Activated naive CD4-positive, alpha-beta T cell treated with Interleukin-2 at 50 U/mL for 16 hours (primary cell): ENCODE results near the gene FILIP1.

Experiments
- DNase-seq: peaks from one replicate; pipeline ENCODE4 v3.0.0-alpha.2; 2020

FILIP1 gene

DNA sequence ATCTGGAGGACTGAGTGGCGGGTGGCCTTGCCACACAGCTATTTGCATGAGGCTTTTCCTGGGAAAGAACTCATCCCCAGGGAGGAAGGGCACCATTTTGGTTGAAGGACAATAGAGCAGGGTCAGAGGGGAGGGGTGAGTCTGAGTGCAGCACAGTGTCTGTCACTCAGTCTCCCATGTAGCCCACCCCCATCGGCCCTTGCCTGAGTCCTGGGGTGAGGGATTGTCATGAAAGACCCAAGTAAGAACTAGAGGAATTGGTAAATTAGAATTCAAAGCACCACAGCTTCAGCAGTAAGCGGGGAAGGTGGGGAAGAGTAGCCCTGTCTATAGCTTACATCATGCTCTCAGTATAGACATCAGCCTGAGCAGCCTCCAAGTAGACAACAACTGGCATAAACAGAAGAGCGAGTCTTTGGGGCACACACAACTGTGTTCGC is 118.6 kb downstream of the FILIP1 start:
- no peak for DNase-seq

DNA sequence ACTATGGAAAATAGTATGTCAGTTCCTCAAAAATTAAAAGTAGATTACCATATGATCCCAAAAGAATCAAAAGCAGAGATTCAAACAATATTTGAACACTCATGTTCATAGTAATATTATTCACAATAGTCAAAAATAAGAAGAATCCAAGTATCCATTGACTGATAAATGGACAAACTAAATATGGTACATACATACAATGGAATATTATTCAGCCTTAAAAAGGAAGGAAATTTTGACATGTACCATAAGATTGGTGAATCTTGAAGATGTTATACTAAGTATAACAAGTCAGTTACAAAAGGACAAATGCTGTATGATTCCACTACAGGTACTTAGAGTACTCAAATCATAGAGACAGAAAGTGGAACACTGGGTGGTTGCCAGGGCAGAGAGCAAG is 120.7 kb downstream of the FILIP1 start:
- no peak for DNase-seq

DNA sequence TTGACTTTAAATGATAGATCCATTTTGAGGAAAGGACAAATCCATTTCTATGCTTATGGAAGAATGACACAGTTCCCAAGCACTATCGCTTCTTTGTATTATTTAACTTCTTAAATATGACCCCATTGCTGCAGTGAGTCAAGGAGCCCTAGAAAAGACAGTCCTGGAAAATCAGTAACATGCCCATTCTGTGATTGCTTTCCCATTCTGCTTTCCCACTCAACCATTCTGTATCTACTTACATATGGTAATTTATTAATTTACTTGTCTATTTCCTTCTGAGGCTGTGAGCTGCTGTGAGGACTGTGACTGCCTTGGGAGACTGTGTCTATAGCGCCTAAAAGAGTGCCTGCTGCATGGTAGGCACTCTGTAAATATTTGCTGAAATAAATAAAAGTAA is 123.6 kb downstream of the FILIP1 start:
- DNase-seq = no peak

DNA sequence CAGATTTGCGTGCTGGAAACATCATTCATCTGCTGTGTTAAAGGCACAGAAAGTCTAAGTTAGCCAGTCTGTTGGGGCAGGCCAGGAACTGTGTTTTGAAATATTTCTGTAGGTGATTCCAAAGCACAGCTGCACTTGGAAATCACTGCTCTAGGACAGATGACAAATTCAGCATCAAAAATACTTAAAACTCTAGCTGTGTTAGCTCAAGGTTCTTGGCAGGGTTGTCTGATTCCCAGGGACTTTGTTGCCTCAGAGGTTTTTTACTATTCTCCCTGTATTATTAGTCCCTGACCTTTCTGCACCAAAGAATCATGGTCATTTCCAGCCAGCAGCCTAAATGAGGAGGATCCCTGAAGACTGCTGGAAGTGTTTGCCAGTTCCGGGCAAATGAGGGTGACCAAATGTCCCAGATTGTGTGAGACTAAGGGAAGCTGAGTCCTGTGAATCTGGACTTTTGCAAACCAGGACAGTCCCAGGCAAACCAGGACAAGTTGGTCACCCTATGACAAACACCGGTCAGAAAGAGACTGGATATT is 124.7 kb downstream of the FILIP1 start:
- no peak for DNase-seq

DNA sequence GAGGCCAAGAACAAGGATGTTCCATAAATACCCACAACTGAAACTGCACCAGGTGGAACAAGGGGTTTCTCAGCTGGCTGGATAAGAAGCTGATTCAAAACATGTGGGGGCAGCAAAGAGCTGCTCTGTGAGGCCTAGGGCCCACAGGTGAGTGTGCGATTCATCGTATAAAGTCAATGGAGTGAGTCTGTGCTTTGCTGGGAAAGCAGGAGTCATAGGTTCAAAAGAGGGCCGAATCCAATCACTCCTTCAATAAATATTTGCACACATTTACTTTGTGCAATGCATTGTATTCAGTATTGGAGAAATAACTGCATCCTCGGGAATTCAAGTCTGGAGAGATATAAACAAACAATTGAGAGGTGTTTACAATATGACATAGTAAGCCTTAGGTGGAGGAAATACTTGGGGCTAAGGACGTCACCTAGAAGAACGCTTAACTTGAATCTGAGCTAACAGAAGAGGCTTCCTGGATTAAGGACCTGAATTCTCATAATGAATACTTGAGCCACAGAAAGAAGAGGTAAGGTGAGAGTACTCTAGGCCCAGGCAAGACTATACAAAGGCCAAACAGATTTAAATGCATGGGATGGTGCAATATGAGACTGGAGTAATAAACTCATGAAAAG is 125.3 kb downstream of the FILIP1 start:
- DNase-seq = no peak

DNA sequence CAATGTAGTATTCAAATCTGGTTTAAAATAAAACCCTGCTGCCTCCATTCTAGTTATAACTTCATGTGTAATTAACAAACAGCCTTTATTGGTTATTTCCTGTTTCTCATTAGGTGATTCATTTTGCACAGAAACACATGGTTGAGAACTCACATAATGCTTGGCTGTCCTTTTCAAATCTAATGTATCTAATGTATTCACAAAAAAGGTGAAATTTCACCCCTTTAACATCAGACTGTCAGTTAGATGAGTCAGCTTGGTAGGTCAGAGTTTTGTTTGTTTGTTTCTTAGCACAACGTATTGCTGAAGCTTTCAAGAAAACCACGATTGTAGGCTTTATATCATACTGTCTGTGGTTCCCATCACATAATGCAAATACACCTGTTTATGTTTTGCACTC is 130.3 kb downstream of the FILIP1 start:
- DNase-seq = no peak

DNA sequence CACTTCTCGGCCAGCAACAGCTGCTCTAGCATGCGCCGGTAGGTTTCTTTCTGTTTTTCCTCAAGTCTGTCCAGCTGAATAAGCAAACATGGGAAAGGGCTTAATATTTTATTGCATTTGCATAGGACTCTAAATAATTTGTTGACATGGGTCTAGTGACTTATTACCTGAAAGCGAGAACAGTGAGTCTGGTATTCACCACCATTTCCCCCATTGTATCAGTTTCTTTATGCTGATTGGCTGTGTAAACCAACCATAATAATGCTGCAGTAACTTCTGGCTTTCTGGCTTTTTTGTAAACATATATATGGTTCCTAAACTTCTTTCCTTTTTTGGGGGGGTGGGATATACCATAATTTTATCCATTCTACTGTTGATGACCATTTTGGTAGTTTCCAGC is 140.0 kb downstream of the FILIP1 start:
- DNase-seq = no peak

DNA sequence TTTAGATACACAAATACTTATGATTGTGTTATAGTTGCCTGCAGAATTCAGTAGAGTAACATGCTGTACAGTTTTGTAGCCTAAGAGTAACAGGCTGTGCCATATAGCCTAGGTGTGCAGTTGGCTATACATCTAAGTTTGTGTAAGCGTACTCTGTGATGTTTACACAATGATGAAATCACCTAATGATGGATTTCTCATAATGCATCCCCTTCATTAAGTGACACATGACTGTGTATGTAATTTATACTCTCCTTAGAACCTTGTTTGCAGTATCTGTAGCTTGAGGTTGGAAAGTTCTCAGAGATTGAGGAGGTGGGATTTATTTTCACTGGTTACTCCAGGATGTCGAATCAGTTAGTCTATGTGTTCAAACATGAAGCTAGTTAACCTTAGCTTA is 142.0 kb downstream of the FILIP1 start:
- no peak for DNase-seq

DNA sequence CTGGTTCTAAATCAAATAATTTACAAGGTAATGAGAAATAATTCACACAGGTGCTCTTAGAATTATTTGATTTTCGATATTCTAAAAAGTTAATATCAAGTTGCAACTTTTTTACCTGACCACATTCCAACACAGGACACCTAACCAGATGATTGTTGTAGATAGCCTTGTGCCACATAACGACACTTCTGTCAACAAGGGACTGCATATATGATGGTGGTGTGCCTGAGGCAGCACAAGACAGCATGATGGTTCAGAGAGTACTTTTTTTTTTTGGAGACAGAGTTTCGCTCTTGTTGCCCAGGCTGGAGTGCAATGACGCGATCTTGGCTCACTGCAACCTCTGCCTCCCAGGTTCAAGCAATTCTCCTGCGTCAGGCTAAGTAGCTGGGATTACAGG is 142.8 kb downstream of the FILIP1 start:
- no peak for DNase-seq

DNA sequence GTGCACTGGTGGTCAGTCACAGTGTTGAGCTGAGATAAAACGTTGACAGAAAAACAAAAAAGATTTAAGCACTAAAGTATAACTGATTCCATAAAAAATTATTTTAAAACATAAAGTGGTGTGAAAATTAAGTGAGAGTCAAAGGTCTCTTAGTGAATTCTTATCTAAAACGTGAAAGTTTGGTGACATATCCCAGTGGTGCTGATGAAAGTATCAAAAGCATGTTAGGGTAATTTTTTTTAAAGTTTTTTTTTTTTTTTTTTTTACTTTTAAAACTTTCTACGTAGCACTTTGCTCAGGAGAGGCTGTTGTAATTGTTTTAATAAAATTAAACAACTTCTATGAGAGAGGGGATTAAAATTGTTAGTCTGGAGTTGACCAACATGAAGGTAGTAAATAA is 143.4 kb downstream of the FILIP1 start:
- no peak for DNase-seq

DNA sequence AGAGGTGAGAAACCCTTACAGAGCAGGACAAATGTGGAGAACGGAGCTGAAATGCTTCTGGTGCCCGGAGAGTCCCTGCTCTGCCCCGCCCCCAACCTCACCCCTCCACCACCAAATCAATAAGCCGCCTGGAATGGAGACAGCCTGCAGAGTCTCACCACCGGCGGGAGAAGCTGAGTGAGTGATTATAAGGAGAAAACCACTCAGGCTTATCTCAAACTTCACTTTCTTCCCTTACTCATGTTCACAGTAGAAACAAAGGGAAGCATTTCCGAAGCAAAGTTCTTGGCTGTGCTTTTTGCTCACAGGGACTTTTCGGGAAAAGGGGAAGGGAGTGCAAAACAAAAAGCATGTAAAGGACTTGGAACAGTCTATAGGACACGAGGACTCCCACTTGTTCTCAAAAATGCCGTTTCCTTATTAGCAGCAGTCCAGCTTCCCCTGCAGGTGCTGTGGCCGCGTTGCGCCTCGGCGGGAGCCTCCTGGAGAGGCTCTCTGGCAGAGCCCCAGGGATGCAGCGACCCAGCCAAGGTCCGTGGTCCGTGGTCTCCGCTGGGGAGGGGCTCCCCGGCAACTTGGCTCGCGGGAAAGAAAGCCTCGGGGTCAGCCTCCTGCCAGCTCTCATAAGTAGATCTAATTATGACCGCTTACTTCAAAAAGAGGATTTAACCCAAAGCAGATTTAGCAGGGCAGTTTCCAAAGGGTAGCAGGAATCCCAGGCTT is 144.2 kb downstream of the FILIP1 start:
- DNase-seq = no peak

DNA sequence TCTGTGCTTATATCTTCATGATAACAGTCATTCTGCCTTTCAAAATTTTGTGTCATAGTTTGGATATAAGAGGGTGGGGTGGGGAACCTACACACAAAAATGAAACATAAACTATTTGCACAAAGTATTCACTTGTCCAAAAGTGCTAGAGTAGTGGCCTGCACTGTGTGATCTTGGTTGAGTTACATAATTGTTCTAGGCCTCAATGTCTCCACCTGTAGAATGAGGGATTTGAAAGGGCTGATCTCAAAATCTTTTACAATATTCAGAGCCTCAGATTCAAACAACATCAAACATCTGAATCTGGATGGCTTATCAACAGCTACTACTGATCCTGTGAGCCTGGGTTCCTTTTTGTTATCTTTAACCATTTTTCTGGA is 144.7 kb downstream of the FILIP1 start:
- DNase-seq = no peak

DNA sequence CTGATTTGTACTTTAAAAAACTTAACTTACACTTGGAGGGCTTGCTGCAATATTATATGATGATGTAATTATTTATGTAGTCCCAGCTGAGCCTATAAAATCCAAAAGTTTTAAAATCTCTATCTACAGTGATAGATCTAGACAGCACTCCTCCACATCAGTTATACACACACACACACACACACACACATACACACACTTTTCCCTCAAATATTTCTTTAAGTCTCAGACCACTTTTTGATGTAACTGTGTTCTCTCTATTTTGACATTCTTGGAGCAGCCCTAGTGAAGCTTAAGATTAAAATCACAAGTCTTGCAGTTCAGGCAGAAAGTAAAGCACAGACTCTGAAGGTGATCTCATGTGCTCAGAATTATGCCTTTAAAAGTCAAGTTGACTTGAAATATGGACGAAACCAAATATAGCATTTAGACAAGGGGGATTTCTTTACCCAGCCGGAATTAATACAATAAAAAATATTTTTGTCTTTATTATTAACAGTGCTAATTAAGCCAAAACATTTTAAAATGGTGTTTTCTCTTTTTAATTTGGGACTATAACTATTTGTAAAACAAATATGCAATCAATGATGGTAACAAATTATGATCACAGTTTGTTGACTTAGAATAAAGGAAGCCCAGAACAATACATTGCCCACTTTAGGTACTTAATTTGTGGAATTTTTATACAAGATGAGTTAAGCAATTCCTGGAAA is 145.5 kb downstream of the FILIP1 start:
- DNase-seq = no peak

DNA sequence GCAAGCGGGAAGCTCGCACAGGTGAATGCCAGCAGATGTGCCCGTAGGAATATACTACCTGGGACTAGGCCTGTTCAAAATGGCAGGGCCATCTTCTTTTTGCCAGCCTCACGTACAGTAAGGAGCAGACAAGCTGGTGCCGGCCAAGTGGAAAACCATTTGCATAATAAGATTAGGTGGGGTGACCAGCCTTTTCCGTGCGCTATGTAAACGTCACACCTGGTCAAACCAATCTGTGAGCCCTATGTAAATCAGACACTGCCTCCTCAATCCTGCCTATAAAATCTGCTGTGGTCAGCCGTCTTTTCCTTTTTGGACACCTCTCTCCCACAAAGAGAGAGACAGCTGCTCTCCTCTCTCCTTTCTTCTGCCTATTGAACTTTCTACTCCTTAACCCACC is 148.2 kb downstream of the FILIP1 start:
- no peak for DNase-seq

DNA sequence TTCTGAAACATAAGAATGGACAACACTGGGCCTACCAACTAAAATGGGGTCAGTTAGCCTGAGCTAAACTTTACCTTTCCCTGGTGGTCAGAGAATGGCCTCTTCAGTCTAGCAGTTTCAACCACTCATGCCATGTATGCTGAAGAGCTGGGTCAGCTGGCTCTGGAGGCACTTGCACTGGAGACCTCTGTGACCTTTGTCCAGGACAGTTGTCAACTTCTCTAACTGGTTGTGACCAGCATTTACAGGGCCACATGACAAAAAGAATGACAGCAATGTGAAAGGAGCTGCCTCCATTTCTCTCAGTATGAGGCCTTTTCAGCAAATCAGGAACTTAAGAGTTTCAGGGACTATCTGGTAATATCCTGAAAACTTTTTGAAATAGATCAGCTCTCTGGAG is 149.1 kb downstream of the FILIP1 start:
- no peak for DNase-seq

DNA sequence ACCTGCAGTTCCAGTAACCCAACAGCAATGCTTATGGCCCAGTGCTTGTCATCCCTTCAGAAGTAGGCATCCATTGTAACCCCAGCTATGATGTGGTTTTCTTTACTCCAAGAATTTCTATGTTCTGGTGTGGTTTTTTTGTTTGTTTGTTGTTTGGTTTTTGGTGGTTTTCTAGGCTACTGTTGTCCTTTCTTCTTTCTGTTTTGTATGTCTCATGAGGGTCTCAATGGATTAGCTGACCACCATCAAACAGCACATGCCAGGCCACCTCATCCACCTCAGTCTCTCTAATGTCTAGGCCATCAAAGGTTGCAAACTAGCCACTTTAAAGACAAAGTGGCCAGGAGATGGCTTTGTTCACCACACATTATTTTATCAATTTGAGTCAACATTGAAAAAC is 149.6 kb downstream of the FILIP1 start:
- DNase-seq = no peak

DNA sequence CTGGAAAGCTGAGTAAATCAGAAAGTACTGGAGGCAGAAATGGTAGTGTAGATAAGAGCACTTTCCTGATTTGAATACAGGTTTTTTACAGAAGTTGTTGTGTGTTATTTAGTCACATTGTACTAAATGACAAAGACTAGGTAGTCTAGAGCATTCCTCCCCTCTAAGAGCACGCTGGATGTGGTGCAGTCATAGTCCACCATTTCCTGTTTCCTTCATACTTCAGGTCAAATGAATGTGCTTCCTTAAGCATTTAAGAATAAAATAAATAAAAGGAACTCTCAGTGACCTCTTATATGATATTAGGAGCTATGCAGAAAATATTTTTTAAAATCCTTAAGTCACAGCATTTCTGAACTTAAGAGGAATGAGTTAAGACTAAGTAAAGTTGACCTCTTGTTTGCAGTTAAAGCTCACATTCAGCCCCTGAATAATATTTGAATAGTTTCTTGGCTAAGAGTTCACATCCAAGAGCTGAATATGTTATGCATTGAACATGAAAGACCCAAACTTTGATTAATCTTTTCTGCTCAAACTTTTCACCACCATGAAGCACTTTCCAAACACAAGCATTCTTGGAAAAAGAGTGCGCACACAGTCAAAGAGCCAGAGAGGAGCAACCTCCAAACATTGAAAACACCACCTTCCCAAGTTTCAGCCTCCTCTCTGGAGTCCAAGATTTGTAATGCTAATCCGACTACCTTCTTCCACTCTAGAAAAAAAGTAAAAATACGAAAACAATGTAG is 155.6 kb downstream of the FILIP1 start:
- DNase-seq = no peak

DNA sequence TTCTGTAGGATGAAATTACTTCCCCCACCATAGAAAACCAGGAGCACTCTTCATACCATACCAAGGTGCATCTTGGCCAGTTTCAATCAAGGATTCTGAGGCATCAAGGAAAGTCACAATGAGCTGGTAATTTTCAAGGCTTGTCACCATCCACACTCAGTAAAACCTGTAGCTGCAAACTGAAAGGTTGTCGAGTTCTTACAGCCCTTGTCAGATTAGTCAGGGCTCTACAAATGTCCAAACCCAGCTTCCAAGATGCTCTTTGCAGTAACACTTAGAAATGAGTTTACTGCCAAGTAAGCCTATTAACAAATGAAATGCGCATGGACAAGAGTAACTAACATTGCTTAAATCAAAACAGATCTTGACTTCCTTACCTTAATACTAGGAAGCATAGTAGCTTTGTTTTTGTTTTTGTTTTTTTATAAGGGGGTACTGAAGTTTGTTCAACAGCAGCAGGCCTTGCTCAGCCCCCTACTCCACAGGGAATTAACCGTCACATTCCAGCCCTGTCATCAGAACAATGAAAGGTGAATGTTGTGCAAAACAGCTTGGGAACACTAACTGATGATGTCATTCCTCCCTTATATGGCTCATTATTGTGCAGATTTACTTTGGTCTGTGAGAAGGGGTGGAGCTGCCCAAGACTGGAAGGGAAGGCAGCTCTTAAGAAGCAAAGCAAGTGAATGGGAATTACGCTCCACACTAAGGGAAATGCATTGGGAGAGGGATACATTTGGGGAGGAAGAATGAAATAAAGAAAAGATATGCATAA is 159.1 kb downstream of the FILIP1 start:
- no peak for DNase-seq

DNA sequence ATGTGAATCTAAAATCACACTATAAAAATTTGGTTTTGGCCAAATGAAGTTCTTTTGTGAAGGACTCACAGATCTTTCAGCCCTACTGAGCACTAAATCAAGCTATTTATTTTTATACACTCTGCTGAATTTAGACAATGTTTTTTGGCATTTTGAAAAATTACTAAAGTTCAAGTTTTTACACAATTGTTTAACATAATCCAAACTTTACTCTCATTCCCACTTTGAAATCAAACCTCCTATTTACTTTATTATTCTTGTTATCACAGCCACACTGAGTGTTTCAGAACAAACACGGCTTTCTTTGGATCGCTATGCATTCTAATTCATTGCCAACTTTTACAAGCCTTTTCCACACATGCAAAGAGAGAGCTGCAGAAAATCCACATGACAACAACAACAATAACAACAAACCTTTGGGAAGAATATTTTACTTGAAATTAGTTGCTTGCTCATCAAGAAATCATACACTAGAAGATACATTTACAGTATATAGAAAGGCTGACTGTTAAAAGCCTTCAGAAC is 159.9 kb downstream of the FILIP1 start:
- DNase-seq = no peak

DNA sequence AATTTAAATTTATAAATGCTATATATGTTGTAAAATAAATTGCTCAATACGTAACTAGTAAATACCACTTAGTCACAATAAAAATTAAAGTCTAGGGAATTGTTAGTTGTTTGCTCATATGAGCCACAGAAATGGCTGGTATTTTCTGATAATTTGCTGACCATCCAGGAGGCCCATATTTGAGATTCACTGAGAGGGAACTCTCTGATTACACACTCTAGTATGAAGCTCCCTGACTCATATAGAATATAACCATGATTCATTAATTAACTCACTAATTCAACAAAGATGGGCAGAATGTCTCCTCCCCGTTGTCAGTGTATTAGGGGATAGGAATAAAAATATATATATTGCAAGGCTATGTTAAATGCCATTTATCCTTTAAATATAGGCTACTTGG is 162.4 kb downstream of the FILIP1 start:
- no peak for DNase-seq

DNA sequence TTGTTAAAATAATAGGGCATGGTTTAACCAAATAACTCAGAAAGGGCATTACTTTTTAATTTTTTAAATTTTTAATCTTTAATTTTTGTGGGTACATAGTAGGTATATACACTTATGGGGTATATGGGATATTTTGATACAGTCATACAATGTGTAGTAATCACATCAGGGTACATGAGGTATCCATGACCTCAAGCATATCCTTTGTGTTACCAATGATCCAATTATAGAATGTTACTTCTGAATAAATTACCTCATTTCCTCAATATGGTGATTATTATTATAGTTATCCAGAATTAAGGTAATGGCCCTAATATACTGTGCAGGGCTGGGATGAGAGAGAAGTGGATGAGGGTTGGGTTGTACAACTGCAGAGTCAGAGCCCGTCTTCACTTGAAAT is 163.9 kb downstream of the FILIP1 start:
- no peak for DNase-seq

DNA sequence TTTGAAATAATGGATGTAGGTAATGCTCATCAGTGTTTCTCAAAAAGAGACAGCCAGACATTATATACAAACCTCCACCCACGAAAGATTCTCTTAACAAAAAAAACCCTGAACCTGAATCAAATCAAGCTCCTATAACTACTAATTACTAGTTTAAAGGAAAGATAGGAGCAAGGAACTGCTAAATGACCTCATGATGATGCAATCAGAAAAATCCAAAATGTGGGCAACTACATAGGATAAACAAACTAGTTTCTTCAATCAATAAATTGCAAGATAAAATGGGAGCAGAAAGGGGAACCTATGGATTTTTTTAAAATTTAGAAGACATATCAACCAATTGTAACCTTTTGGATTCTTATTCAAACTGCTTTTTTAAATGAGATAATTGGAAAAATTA is 165.8 kb downstream of the FILIP1 start:
- DNase-seq = no peak
